CD4-positive, alpha-beta T cell treated with Interleukin-10 for 1 hour (primary cell): ENCODE data around the gene IL12A.

Experiments
- DNase-seq: peaks from one replicate; pipeline ENCODE4 v3.0.0-alpha.2; 2020

The IL12A gene

DNA sequence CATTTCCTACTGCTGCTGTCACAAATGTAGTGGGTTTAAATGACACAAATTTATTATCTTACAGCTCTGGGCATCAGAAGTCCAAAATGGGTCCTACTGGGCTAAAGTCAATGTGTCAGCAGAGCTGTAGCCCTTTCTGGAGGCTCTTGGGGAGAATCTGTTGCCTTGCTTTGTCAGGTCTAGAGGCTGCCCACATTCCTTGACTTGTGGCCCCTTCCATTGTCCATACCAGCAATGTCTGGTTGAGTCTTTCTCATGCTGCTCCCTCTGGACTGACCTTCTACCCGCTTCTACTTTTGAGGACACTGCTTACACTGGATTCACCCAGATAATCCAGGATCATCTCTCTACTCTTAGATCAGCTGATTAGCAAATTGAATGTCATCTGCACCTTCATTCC is 3.0 kb downstream of the IL12A start:
- DNase-seq: no peak

DNA sequence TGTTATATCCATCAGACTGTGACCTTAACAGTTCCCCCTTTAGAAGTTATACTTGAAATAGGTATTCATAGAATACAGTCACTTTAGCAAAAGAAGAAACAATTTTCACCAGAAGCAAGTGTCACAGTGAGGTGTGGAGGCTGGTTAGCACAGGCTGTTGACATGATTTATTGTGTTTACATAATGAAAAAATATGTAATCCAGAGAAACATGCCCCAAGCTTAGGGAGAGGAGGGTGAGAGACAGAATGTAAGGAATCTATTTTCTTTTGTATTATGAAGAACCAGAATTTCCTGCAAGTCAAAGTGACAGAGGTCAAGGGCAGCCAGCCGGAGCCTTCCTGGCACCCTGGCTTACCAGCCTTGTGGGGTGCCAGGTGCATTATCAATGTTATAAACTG is 4.0 kb downstream of the IL12A start:
- no peak for DNase-seq

DNA sequence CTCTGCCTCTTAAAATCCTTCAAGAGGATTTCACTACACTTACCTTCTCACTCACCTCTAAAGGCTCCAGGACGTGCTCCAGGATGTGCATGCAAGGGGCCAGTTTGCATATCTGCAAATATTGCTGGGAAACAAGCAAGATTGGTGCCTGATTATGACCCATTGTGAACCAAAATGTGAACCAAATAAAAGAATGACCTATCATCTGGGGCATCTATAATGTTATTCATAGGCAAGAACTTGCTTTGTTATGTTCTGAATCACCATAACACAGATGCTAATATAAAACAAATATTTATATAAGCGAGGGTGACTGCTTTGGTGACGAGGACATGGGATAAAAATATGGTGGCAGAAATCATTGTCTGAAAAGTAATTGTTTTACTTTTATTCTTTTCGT is 5.5 kb downstream of the IL12A start:
- DNase-seq: no peak

DNA sequence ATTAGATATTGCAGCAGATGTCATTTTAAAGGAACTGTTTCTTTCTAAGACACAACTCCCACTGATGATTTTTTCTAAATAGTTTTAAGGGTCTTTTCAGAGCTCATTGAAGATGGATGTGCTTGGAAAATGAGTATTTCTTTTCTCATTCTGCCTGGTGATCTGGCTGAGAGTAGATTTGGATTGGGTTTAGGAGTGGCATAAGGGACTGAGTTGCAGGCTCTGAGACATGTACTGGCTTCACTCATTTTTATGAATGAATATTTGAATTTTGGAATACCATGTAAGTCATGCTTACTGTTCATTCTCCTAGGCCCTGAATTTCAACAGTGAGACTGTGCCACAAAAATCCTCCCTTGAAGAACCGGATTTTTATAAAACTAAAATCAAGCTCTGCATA is 6.5 kb downstream of the IL12A start:
- no peak for DNase-seq

DNA sequence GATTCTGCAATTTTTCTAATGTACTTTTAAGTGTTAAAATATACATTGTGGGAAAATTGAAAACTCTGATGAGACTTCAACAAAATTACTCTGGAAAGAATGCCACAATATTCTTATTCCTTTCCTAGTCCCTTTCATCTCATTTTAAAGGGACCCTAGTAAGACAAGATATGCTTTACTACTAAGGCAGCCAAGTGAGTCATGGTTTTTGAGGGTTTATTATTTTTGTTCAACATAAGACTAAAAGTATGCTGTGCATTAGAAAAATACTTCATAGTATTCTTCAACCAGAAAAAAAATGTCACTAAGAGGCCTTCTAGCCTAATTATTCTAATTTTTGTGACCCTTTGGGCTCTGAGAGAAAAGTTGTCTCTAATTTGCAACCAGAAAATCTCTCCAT is 7.4 kb downstream of the IL12A start:
- DNase-seq: no peak

DNA sequence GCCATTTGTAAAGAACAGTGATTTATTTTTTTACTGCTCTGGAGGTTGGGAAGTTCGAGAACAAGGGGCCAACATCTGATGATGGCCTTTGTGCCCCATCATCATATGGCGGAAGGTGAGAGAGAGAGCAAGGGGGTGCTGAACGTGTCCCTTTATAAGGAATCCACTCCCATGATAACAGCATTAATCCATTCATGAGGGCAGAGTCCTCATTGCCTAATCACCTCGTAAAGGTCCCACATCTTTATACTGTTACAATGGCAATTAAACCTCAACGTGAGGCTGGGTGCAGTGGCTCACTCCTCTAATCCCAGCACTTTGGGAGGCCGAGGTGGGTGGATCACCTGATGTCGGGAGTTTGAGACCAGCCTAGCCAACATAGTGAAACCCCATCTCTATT is 8.3 kb downstream of the IL12A start:
- DNase-seq: no peak

DNA sequence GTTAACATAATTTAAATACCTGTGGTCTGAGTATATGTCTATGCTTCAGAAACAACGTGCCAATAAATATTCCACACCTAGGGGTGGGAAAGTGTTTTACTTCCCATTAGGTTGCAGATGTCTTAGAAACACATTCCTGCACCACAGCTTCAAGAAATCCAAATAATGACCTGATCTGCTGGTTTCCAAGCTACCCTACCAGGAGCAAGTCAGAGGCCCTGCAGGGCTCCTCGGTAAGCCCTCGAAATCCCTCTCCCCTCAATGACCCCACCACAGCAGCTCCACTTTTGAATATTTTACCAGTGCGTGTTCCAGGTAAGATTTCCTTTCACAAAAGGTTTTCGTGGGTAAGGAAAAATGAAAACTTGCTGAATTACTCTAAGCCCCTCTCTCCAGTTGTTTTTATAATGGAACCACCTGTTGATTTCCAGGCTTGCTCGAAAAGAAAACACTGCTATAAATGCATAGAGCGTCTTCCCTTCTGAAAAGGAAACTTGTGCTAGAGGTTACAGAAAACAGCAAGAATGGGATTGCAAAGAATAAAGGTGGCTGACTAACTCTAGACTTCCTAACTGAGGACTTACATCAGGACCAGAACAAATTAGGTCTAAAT is 12.6 kb downstream of the IL12A start:
- no peak for DNase-seq

DNA sequence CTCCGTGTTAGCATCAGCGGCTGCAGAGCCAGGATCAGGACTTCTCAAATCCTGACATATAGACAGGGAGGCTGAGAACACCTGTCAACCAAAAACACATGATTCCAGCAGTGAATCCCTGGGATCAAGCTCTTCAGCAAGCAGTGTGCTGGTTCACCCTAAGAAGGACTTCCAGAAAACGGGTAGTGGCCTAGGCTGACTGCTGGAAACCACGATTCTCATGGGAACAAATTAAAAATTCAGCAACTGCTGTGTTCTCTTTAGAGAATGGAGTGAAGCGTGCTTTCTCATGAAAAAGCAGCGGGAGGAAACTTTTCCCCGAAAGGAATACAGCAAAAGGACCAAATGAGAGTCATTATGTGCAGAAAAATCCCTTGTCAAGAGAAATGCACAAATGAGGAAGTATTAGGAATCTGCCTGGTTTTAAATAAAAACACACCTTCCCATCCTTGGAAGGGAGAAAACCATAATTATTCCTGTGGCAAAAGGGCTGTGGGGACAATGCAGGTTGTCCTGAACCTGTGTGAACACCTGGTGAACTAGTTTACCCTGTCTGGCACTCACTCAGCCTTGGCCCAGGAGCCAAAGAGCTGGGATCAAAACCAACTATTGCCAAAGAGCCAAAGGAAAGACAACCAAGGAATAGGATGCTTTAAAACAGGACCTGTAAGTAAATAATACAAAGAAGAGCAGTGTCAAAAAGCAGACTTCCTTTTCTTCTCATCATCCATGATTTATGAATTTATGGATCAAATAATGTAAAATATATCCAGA is 13.4 kb downstream of the IL12A start:
- DNase-seq: no peak

DNA sequence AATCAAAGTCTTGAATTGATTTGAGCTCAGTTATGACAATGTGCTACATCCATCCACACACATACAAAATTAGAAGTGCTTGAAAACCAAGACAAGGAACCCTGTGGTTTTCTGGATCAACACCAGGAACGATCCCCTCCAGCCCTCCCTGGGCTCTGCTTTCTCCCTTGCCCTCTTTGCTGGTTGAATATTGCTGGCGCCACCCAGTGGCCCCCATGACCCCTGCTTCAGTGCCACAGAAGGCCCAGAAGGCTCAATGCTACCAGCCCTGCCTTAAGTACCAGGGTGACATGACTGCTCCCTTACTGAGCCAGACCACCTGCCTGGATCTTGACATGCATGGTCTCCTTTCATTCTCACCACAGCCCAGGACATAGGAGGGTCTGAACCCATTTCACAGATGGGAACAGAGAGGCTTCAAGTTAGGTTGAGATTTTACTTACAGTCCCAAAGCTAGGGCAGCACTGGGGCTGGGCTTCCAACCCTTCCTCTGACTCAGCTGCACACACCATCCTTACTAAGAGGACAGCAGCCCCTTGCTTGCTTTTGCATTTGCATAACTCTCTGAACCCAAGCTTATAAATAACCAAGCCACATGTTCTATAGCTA is 15.0 kb downstream of the IL12A start:
- DNase-seq: peak; percentile 28

DNA sequence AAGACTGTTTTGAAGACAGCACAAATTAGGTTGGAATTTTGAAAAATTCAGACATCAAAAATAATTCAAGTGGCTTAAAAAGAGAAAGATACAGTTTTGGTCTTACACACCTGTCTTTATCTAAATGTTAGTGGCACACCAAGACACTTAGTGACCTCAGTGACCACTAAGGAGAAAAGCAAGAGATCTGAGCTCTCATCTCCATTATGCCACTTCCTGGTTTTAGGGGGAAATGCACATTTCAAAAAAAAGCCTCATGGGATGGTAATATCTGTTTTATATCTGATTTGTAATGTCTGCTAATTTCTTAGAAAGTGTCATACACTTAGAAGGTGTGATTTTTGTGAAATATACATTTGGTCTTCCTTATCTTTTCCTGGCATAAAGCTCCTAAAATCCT is 16.4 kb downstream of the IL12A start:
- no peak for DNase-seq

DNA sequence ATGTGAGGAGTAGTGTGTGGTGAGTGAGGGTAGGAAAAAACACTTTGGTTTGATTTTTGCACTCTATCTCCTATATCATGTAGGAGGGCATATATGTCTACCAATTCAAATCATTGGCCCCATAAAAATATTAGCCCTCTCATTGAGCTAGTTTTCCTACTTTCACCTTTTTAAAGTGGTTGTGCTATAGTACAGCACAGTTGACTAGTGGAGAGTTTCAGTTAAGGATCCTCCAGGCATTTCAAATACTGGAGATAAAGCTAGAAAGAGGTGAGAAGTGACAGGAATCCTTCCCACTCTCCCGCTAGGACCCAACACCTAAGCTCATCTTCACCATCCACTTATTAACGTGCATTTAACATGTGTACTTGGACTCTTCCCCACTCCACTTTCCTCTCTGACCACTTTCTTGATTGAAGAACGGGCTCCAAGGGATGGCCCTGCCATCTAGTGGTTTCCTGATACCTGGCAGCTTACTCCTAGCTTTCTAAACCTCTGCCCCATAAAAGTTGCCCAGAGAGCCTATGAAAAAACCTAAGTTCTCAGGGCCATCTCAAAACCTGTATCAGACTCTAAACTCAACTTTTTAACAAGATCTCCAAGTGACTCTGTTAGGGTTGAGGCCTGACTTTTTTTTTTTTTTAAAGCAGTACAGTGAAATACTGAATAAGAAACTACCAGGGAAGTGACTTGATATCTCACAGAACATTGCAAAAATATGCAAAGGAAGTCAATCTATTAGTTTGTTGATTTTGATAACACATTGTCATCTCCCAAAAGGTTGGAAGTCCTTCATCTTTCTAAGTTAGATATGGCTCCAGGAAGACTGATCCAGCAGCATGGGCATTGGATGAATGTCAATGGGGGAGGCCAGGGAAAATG is 17.9 kb downstream of the IL12A start:
- DNase-seq: peak; percentile 25

DNA sequence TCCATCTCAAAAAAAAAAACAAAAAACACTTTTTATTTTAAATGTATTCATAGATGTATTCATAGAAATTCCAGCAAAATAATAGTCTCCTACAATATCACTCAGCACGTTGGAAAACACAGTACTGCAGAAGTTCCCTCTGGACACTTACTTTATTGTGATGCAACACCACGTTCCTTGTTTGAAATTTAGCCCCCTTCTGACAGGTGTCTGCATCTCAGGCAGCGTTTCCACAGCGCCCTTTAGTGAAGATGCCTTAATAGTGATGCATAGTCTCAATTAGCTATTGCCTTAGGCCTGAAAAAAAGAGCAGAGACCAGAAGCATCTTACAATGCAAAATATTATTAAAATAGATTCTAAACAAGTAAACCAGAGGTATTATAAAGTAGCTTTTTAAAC is 20.3 kb downstream of the IL12A start:
- DNase-seq: no peak

DNA sequence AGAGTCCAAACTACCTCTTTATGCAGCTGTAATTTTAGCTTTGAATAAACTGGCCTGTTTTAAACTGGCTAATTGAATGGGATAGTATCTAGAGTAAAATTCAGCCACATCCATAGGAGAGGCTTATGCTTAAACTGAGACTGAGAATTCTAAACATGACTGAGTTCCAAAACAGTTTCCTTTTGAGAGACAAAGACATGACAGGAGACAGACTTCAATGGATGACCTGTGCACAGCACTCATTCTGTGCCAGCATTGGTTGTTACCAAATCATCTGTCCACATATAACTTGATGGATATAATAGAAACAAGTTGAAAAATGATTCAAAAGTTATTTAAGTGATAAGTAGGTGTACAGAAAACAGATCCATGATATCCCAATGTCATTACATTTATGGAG is 20.9 kb downstream of the IL12A start:
- DNase-seq: no peak

DNA sequence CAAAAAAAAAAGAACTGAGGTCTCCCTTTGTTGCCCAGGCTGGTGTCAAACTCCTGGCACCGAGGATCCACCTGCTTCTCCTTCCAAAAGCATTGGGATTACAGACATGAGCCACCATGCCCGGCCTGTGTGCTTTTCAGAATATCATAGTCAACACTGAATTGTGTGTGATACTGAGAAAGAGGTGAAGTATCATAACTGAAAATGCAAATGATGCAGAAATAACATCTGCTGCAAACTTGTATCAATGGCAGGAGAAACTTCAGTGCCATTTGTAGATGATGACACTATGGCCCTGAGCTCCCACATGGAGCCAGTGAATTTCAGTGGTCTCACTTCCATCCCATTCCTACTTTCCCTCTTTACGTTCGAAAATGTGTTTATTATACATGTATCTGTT is 21.9 kb downstream of the IL12A start:
- DNase-seq: no peak

DNA sequence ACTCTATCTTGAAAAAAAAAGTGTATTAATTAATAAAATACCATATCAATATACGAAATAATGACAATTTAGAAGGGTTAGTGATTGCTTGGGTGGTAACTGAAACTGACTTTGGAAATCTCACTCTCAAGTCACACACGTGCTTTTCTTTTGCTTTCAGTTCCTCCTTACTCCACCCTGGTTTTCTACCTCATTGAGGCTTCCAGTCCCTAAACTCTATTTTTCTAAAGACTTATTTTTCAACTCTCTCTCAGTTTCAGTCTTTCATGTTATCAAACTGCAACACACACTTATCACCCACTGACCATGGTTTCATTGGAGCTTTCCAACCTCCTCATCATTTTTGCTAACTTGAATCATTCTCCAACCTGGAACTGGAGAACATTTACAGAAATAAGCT is 23.5 kb downstream of the IL12A start:
- DNase-seq: no peak

DNA sequence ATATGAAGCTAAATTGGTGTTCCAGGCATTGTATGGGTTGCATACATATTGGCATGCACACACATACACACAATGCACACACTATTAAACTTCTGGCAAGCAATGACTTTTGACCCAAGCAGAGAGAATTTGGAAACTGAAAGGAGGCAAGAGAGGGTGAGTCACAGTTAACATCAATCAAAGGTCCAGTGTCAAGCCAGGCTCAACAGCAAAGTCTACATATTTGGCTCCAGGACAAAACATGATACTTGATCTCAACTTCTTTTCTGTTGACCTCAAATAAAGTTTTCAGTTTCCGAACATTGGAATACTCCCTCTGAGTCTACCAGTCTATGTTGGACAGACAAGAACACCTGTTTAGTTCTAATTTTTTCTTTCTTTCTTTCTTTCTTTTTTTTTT is 28.3 kb downstream of the IL12A start:
- no peak for DNase-seq

DNA sequence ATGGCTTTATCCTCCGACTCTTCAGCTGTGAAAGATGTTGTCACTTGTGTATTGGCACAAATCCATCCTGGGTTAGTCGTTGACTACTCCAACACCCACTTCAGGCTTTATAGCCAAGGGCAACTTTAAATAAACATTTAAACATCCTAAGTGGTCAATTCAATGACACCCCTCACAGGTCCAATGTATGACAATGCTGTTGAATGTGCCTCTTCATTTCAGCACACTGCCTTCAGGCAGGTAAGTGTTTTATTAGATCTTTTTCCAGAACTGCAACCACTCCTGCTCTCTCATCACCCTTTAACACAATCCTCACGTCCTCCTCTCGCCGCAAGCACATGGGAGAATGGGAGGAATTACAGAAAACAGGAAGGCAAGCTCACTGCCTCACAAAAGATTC is 30.3 kb downstream of the IL12A start:
- DNase-seq: no peak

DNA sequence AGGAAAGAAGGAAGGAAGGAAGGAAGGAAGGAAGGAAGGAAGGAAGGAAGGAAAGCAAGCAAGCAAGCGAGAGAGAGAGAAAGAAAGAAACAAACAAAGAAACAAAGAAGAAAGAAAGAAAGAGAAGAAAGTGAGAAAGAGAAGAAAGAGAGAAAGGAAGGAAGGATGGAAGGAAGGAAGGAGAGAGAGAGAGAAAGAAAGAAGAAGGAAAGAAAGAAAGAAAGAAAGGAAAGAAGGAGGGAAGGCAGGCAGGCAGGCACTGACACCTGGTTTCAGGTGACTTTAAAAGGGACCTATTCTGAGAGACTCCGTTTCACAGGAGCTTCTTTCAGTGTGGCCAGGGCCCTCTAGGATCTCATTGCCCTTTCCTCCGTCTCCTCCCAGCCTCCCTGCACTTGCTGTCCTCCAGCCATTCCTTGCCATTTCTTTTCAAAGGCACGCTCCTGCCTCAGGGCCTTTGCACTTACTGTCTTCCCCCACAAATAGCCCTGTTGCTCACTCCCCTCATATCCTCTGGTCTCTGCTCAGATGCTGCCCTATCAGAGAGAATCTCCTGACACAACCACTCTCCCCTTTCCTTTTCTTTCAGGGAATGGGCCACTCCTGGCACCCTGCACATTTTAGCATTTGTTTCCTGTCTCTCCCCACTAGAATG is 31.5 kb downstream of the IL12A start:
- no peak for DNase-seq

DNA sequence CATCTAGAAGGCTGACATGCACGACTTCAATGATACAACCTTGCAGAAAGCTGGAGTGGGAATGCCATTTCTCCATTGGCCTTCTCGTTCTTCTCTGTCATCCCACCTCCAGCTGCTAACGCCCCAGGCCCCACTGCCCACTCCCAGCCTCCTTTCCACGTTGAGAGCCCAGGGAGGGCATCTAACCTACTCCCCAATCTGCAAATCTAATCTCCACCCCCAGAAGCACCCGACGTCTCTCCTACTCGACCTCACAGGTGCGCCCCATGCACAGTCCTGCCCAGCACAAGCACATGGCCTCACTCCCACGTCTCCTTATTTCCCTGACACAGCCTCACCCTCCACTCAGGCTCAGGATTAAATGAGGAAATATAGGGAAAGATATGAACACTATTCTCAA is 33.4 kb downstream of the IL12A start:
- DNase-seq: no peak

DNA sequence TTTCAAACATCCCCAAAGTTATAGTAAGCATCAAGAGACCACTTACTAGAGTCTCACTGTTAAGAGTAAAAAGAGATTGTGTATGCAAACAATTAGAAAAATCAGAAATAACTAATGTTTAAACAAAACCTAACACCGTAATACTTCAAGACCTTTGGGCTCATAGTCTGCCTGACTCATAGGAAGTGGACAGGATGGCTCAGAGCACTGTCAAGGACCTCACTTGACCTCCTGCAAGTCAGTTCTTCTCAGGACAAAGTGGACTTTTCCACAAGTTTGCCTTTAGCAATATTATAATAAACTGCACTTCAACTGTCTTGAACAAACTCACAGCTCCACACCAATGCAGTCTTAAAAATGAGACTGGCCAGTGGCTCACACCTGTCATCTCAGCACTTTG is 34.8 kb downstream of the IL12A start:
- no peak for DNase-seq

DNA sequence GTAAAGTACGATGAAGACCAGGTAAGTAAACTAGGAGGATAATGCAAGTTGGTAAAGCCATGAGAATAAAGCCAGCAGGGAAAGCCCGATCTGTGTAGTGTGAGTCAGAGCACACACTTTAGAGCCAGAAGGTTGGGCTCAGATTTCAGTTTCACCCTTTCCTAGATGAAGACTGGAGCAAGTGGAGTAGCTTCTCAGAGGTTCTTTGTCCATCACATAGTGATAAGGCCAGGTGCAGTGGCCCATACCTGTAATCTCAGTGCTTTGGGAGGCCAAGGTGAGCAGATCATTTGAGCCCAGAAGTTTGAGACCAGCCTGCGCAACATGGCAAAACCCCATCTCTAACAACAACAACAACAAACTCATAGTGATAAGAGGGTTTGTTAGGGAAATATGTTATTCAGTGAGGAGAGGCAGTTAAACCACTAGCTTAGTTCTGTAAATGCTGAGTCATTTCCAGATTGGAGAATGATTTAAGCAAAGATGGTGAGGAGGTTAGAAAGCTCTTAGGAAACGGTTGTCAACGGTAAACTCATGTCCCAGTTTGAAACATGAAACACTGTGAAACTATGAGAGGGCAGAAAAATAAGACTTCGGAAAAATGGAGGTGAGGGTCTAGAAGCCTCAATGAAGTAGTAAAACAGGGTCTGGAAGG is 39.0 kb downstream of the IL12A start:
- DNase-seq: no peak

DNA sequence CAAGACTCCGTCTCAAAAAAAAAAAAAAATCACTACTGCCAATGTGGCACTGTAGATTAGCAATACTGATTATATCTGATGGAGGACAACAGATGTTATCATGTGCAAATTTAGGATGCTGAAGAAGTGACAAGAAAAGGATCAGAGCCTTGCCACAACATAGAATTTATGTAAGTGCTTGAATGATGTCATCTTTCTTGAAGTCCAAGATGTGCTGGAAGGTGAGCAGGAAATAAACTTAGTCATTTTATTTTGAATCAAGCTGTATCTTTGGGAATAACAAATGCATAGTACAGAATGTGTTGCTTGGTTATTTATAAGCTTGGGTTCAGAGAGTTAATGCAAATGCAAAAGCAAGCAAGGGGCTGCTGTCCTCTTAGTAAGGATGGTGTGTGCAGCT is 47.1 kb downstream of the IL12A start:
- DNase-seq: no peak
